GM12878 (cell line): Measurements from ENCODE around the gene ARMC8. TPM values are rescaled to one million over a fixed set of nuclear protein-coding genes. Genes with fewer than 3 reads are reported as not detected.
A peak's percentile ranks its signal among the peaks of the same experiment; 100 is the strongest.

Experiments used
- ATAC-seq: fragments of 200-7000 bp; cut with Tn5 transposase; 3 replicates; pipeline ENCODE4 v1.9.1; 2020; ENCODE audit warnings: mild to moderate bottlenecking, moderate library complexity
- BruUV-seq: library from RNA; stranded (reverse); fragments of 400-500 nt; replicated peaks from 2 replicates; lab custom pipeline; 2021; lab: Mats Ljungman, UMichigan
- CTCF ChIA-PET: fragments of 300-600 bp; sonication (Branson Sonifier 250); formaldehyde crosslinking; extraction: SDS; loops from one replicate; lab custom pipeline; 2021; ENCODE audit warnings: inconsistent platforms; lab: Yijun Ruan, JAX
- POLR2A ChIA-PET: fragments of 350-600 bp; formaldehyde crosslinking; extraction: SDS; loops from one replicate; lab custom pipeline; 2021; ENCODE audit warnings: inconsistent platforms; lab: Charles Lee
- RAD21 ChIA-PET: fragments of 300-600 bp; sonication (Branson Sonifier 250); formaldehyde crosslinking; loops from one replicate; lab custom pipeline; 2023; ENCODE audit warnings: antibody characterized with exemption; ENCODE audit not compliant: unreplicated experiment; lab: Charles Lee
- SMC1A ChIA-PET: fragments of 300-600 bp; sonication (Branson Sonifier 250); formaldehyde crosslinking; loops from one replicate; lab custom pipeline; 2023; ENCODE audit not compliant: unreplicated experiment, uncharacterized antibody; lab: Charles Lee
- DNase-seq: peaks from one replicate; pipeline ENCODE4 v3.0.0-alpha.2; 2011; ENCODE audit warnings: low read depth, low spot score
- FAIRE-seq: peaks from 3 replicates; lab custom pipeline; 2011; peaks lifted over from hg19 to GRCh38; lab: Jason Lieb, UNC
- H2AFZ ChIP-seq: 2 replicates; pipeline ENCODE4 v1.6.0; 2011; ENCODE audit warnings: low read depth, low read length, control low read depth; ENCODE audit not compliant: control insufficient read depth
- H3K27ac ChIP-seq: 2 replicates; pipeline ENCODE4 v1.5.1; 2011; ENCODE audit warnings: control low read depth; ENCODE audit not compliant: control insufficient read depth, insufficient read depth
- H3K27me3 ChIP-seq, 2 experiments: replicated peaks in 1 of 2; 2 replicates each; pipeline versions ENCODE4 v1.6.0 to v1.6.1; 2011; ENCODE audit warnings: low read length in 1 of 2; ENCODE audit not compliant: control insufficient read depth in 2 of 2, insufficient read depth in 2 of 2
- H3K36me3 ChIP-seq, 2 experiments: 2 replicates each; pipeline ENCODE4 v1.5.1; 2011; ENCODE audit warnings: low read length in 1 of 2; ENCODE audit not compliant: control insufficient read depth in 2 of 2, insufficient read depth in 2 of 2
- H3K4me1 ChIP-seq: 2 replicates; pipeline ENCODE4 v1.6.1; 2011; ENCODE audit warnings: mild to moderate bottlenecking, low read length, moderate library complexity, mixed read lengths; ENCODE audit not compliant: control insufficient read depth, insufficient read depth
- H3K4me2 ChIP-seq: 2 replicates; pipeline ENCODE4 v1.6.0; 2011; ENCODE audit warnings: control low read depth; ENCODE audit not compliant: control insufficient read depth, insufficient read depth
- H3K4me3 ChIP-seq: fragments of 200-600 bp; sonication (generic); 2 replicates; pipeline ENCODE4 v1.5.1; 2016
- H3K79me2 ChIP-seq: 2 replicates; pipeline ENCODE4 v1.6.0; 2011; ENCODE audit warnings: low read length; ENCODE audit not compliant: control insufficient read depth, insufficient read depth
- H3K9ac ChIP-seq: 2 replicates; pipeline ENCODE4 v1.8.0; 2011; ENCODE audit warnings: low read length, control low read depth, mixed read lengths; ENCODE audit not compliant: control insufficient read depth, insufficient read depth
- H3K9me3 ChIP-seq: replicated peaks from 3 replicates; pipeline ENCODE4 v1.5.1; 2011; ENCODE audit warnings: mild to moderate bottlenecking, low read length; ENCODE audit not compliant: control insufficient read depth, insufficient read depth
- H4K20me1 ChIP-seq: 2 replicates; pipeline ENCODE4 v1.6.0; 2011; ENCODE audit not compliant: control insufficient read depth, insufficient read depth
- NR2F1 ChIP-seq: fragments of 450-650 bp; conservative IDR thresholded peaks from 2 replicates; pipeline ENCODE4 v1.6.1; 2017; ENCODE audit warnings: mild to moderate bottlenecking
- RAD21 ChIP-seq: IDR thresholded peaks from 2 replicates; pipeline ENCODE4 v1.6.1; 2011; ENCODE audit warnings: mild to moderate bottlenecking, low read depth, low read length, moderate library complexity; ENCODE audit not compliant: insufficient read depth
- SMC3 ChIP-seq: IDR thresholded peaks from 2 replicates; pipeline ENCODE4 v1.6.1; 2011; ENCODE audit warnings: low read length, improper control_type of control experiment, borderline replicate concordance
- WGBS: methylation state at CpG from one replicate; pipeline ENCODE4 v1.1.6; 2016; ENCODE audit warnings: low lambda C conversion rate; ENCODE audit not compliant: insufficient replicate concordance, insufficient coverage; ENCODE audit errors: missing lambda C conversion rate; 5-methylcytosine and 5-hydroxymethylcytosine counted together
- in situ Hi-C: fragments of 300-500 bp; cut with MboI; formaldehyde crosslinking; loops from 9 replicates; pipeline ENCODE4 v1.14.3; 2018; ENCODE audit warnings: mixed read lengths
- intact Hi-C: fragments of 100-400 bp; cut with micrococcal nuclease; formaldehyde crosslinking; loops from one replicate; pipeline ENCODE4 v1.14.2; 2022; ENCODE audit not compliant: unreplicated experiment
- polyA plus RNA-seq, 11 experiments: library from polyadenylated mRNA; depleted of rRNA in 4 of 11; unstranded in 6 of 11; stranded (reverse) in 5 of 11; fragments of >200 nt; fragmentation: Nextera tagmentation in 4 of 11; fragmentation: Illumina TruSeq in 1 of 11; extraction: Ambion mirVana in 4 of 11; extraction: Trizol in 1 of 11; gene quantifications; 1 replicate in 1 of 11; 2 replicates in 10 of 11; pipeline versions ENCODE4 v1.2.1 to v1.2.3, GENCODE V29; 2011 to 2016; ENCODE audit warnings: inconsistent platforms in 2 of 11, missing spikeins in 2 of 11, low read depth in 1 of 11
- total RNA-seq, 4 experiments: library from RNA; depleted of rRNA in 3 of 4; stranded (reverse); fragments of >200 nt in 3 of 4; fragmentation: Illumina TruSeq in 1 of 4; extraction: Trizol in 1 of 4; gene quantifications; 2 replicates each; pipeline versions ENCODE4 v1.2.1 to v1.2.3, GENCODE V29; 2013 to 2021
- TF ChIP-seq, protein P1 (sequence below), 3 experiments: IDR thresholded peaks in 2 of 3; conservative IDR thresholded peaks in 1 of 3; 2 replicates each; pipeline ENCODE4 v1.5.1; 2011; ENCODE audit warnings: low read depth in 3 of 3, low read length in 3 of 3, mild to moderate bottlenecking in 3 of 3, control low read depth in 2 of 3, moderate library complexity in 2 of 3, inconsistent platforms in 1 of 3, mixed read lengths in 1 of 3; ENCODE audit not compliant: control insufficient read depth in 2 of 3, insufficient read depth in 1 of 3; ENCODE audit errors: extremely low read depth in 1 of 3

Gene ARMC8
- total and polyA plus RNA-seq, 10 of the 15 experiments (the other 5 are each of a cell fraction or from before 2014, with no cell fraction given) = 29.8 to 93.4 (median 45.3) TPM

DNA sequence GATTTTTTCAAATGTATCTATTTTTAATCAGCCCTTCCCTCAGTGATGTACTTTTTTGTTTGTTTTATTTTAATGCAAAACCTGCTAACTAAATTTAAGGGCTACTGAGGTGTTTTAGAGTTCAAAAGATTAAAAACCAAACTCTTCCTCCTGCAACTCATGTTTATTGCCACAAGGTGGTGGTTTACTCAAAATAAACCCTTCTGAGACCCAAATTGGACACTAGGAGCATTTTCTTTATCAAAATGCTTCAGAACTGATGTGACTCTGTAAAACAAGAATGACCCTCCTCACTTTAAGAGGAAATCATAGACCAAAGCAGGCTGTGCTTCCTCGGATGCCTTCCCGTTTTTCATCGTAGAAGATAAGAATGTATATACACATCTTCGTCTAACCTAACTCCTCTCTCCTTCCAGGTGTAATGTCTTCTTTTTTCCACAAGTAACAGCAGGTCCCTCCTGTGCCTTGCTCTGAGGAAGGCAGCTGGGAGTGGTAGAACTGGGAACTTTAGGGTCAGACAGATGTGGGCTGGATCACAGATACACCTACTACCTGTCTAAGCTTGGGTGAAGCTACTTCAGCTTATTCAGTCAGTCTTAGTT, 145.5 kb downstream of the ARMC8 start:
- H3K4me3 ChIP-seq = no peak overlapping the region
- no peaks in the 10 kb centered on the region for H3K9me3 ChIP-seq
- H2AFZ ChIP-seq = no peak overlapping the region
- no peak overlapping the region for H3K9ac ChIP-seq
- ATAC-seq = no peak
- no peaks in the 10 kb centered on the region for H3K79me2 ChIP-seq
- intact Hi-C loops (loop anchor here (2.0 to 5.0 kb wide), 3 partner anchors 80 to 590 kb away; no protein-coding TSS in a partner anchor), in situ Hi-C loops (no loop called here)
- WGBS = 47% methylated on average over 4 of the region's 4 CpGs
- CTCF ChIA-PET = interaction anchor here (0.7 to 1.3 kb wide), 4 partner anchors 10 to 592 kb away, joined by 3 to 4 read pairs (median 3); no protein-coding TSS in a partner anchor
- H3K36me3 ChIP-seq = no peaks in the 10 kb centered on the region
- H4K20me1 ChIP-seq = no peaks in the 10 kb centered on the region
- no peak overlapping the region for H3K27ac ChIP-seq
- no peak overlapping the region for H3K4me2 ChIP-seq
- SMC1A ChIA-PET = interaction anchor here (0.6 kb wide), 2 partner anchors 8 to 1927 kb away, joined by 3 to 5 read pairs; no protein-coding TSS in a partner anchor
- DNase-seq = no peak
- BruUV-seq = no TSS peak
- POLR2A ChIA-PET = no interaction called here
- TF ChIP-seq SMC3 = peak; percentile 25; the same call in 1 of the 2 replicates
- no peak for TF ChIP-seq NR2F1
- TF ChIP-seq, protein P1, sequence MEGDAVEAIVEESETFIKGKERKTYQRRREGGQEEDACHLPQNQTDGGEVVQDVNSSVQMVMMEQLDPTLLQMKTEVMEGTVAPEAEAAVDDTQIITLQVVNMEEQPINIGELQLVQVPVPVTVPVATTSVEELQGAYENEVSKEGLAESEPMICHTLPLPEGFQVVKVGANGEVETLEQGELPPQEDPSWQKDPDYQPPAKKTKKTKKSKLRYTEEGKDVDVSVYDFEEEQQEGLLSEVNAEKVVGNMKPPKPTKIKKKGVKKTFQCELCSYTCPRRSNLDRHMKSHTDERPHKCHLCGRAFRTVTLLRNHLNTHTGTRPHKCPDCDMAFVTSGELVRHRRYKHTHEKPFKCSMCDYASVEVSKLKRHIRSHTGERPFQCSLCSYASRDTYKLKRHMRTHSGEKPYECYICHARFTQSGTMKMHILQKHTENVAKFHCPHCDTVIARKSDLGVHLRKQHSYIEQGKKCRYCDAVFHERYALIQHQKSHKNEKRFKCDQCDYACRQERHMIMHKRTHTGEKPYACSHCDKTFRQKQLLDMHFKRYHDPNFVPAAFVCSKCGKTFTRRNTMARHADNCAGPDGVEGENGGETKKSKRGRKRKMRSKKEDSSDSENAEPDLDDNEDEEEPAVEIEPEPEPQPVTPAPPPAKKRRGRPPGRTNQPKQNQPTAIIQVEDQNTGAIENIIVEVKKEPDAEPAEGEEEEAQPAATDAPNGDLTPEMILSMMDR (IDR thresholded peaks at IDR 0.05 in 2 of 3, conservative IDR thresholded peaks at IDR 0.05 in 1 of 3; ENCODE audit: control insufficient read depth in 2 of 3, extremely low read depth in 1 of 3, insufficient read depth in 1 of 3, low read depth in 3 of 3, low read length in 3 of 3) = peak; percentile 24 to 49 (median 42); a peak in 5 of 6 replicates
- peak; percentile 64 for TF ChIP-seq RAD21
- peaks cover 2 to 16% of the 10 kb centered on the region in 2 experiments; a peak in 3 of 4 replicates for H3K27me3 ChIP-seq
- RAD21 ChIA-PET = interaction anchor here (1.5 kb wide), 1 partner anchor 583 kb away, joined by 4 read pairs; no protein-coding TSS in a partner anchor
- peak; percentile 41 for FAIRE-seq
- H3K4me1 ChIP-seq = peaks cover 7% of the 10 kb centered on the region
